ENCODE measurements around the gene CHAF1A. TPM values are rescaled to one million over a fixed set of nuclear protein-coding genes. Genes with fewer than 3 reads are reported as not detected.

Gene CHAF1A
- total RNA-seq, 2 experiments from 2014 or later, result 78.3 to 80.5 TPM

DNA sequence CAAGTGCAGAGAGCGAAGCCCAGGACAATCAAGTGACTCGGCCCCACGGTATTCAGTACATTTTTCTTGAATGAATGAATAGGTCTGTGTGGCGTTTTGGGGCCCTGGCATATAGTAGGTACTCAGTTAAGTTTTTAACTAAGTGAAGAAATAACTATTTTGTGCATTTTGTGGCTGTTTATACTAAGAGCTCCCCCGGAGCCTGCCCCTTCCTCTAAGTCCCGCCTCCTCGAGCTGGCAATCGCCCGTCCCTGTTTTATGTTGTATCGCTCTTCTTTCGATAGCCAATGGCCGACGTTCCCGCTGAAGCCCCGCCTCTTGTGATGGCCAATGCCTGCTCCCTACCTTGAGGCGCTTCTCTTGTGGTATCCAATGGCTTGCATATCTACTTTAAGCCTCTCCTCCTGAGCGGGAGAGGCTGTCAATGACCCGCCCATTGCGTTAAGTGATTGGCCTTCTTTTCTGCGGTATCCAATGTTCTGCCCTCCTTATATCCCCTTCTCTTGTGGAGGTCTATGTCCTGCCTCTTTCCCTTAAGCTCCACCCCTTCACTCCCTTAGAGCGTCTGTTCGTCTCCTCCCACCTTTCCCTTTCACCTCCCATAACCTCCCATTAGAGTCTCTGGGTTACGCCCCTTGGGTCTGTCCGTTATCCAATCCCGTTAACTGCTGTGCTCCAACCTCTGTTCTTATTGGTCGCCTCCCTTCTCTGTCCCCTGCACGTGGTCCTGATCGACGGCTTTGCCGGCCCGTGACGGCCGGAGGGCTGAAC, 69.1 kb downstream of the CHAF1A start:
- ChIA-PET CTCF (interaction anchor here (1.0 to 1.6 kb wide), 7 partner anchors 11 to 334 kb away, joined by 3 to 7 read pairs (median 4); partner anchors contain the start of gene SH3GL1), POLR2A (interaction anchor here (0.6 to 1.0 kb wide), 2 partner anchors 14 to 928 kb away, joined by 4 to 10 read pairs; partner anchors contain the start of gene UBXN6)
- H3K4me3 Mint-ChIP-seq, result no peak overlapping the region
- peaks cover 3% of the 10 kb centered on the region for H3K36me3 Mint-ChIP-seq (ENCODE audit: low read depth)
- intact Hi-C loops (cut with micrococcal nuclease), result no loop called here
- peaks cover 21% of the 10 kb centered on the region for H3K4me1 Mint-ChIP-seq (ENCODE audit: low read depth)
- H3K9me3 Mint-ChIP-seq, result no peaks in the 10 kb centered on the region
- DNase-seq (peak; percentile 99), ATAC-seq (peak; percentile 89)
- no peaks in the 10 kb centered on the region for H3K27me3 Mint-ChIP-seq
- no peak overlapping the region for H3K27ac Mint-ChIP-seq
- TF ChIP-seq, protein P1, sequence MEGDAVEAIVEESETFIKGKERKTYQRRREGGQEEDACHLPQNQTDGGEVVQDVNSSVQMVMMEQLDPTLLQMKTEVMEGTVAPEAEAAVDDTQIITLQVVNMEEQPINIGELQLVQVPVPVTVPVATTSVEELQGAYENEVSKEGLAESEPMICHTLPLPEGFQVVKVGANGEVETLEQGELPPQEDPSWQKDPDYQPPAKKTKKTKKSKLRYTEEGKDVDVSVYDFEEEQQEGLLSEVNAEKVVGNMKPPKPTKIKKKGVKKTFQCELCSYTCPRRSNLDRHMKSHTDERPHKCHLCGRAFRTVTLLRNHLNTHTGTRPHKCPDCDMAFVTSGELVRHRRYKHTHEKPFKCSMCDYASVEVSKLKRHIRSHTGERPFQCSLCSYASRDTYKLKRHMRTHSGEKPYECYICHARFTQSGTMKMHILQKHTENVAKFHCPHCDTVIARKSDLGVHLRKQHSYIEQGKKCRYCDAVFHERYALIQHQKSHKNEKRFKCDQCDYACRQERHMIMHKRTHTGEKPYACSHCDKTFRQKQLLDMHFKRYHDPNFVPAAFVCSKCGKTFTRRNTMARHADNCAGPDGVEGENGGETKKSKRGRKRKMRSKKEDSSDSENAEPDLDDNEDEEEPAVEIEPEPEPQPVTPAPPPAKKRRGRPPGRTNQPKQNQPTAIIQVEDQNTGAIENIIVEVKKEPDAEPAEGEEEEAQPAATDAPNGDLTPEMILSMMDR (IDR thresholded peaks at IDR 0.05), result no peak

DNA sequence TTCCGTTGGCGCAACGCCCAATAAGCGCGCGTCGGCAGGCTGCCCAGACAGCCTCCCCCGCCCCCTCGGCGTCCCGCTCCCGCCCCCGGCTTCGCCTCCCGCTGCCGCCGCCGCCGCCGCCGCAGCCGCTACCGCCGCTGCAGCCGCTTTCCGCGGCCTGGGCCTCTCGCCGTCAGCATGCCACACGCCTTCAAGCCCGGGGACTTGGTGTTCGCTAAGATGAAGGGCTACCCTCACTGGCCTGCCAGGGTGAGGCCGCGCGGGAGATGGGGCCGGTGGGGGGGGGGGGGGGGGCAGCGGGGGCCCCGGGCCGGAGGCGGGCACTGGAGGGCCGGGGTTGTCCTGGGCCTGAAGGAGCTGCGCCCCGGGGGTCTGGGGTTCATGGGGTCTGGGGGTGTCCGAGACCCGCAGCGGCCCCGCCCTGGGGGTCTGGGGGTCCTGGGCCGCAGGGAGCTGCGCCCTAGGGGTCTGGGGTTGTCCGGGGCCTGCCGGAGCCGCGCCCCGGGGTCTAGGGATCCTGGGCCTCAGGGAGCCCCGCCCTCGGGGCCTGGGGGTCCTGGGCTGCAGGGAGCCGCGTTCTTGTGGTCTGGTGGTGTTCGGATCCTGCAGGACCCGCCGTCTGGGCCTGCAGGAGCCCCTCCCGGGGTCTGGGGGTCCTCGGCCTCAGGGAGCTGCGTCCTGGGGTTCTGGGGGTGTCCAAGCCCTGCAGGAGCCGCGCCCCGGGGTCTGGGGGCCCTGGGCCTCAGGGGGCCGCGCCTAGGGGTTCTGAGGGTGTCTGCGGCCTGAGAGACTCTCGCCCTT, 69.9 kb downstream of the CHAF1A start, which contains the start of gene HDGFL2:
HDGFL2 (plus strand) TSS at position 124 of the 801 bp plus-strand sequence; CDS start at position 178, 54 bp downstream.
- TF ChIP-seq, protein P1 (IDR thresholded peaks at IDR 0.05), result no peak
- ATAC-seq, result no peak
- H3K36me3 Mint-ChIP-seq (ENCODE audit: low read depth), result peaks cover 3% of the 10 kb centered on the region
- peaks cover 21% of the 10 kb centered on the region for H3K4me1 Mint-ChIP-seq (ENCODE audit: low read depth)
- H3K27me3 Mint-ChIP-seq, result no peaks in the 10 kb centered on the region
- POLR2A ChIA-PET, result interaction anchor here (0.6 to 1.0 kb wide), 3 partner anchors 14 to 70 kb away, joined by 3 read pairs; partner anchors contain the start of gene CHAF1A
- H3K9me3 Mint-ChIP-seq, result no peaks in the 10 kb centered on the region
- DNase-seq, result no peak
- intact Hi-C loops (cut with micrococcal nuclease), result no loop called here
- CTCF ChIA-PET, result interaction anchor here (1.1 to 1.6 kb wide), 5 partner anchors 11 to 335 kb away, joined by 3 to 7 read pairs (median 4); partner anchors contain the start of gene SH3GL1
- H3K27ac Mint-ChIP-seq, result no peak within 1 kb of the TSS
- peak within 1 kb of the TSS; percentile 79 for H3K4me3 Mint-ChIP-seq

DNA sequence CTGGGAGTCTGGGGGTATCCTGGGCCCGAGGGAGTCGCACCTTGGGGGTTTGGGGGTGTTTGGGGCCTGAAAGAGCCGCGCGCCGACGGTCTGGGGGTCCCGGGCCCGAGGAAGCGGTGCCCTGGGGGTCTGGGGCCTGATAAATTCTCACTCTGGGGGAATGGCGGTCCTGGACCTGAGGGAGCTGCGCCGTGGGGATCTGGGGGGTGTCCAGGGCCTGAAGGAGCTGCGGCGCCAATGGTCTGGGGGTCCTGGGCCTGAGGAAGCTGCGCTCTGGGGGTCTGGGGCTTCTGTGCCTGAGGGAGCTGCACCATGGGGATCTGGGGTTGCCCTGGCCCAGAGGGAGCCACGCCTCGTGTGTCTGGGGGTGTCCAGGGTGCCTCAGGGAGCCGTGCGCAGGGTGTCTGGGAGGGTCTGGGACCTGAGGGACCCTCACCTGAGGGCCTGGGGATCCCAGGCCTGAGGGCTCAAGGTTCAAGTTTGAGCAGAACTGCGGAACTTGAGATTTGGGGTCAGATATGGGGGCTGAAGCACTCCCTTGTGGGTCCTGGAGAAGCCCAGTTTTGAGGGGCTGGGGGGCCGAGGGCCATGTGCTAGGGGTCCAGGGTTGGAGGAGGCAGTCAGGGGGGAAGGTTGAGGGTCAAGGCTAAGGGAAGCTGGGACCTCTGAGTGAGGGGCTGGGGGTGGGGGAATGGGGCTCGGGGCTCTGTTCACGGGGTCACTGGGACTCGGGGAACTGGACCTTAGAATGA, 70.7 kb downstream of the CHAF1A start:
- DNase-seq (no peak), ATAC-seq (no peak)
- Mint-ChIP-seq H3K4me3 (peak overlapping the region; percentile 79), H3K9me3 (no peaks in the 10 kb centered on the region), H3K27ac (peak overlapping the region; percentile 8), H3K36me3 (ENCODE audit: low read depth) (peaks cover 3% of the 10 kb centered on the region), H3K4me1 (ENCODE audit: low read depth) (peaks cover 21% of the 10 kb centered on the region), H3K27me3 (no peaks in the 10 kb centered on the region)
- intact Hi-C loops (cut with micrococcal nuclease), result no loop called here
- ChIA-PET POLR2A (interaction anchor here (0.6 to 1.1 kb wide), 5 partner anchors 15 to 71 kb away, joined by 3 to 4 read pairs (median 3); partner anchors contain the start of genes CHAF1A and LRG1), CTCF (interaction anchor here (1.2 to 1.6 kb wide), 3 partner anchors 50 to 163 kb away, joined by 3 to 4 read pairs (median 3); partner anchors contain the start of gene SH3GL1)
- TF ChIP-seq, protein P1 (IDR thresholded peaks at IDR 0.05), result no peak

DNA sequence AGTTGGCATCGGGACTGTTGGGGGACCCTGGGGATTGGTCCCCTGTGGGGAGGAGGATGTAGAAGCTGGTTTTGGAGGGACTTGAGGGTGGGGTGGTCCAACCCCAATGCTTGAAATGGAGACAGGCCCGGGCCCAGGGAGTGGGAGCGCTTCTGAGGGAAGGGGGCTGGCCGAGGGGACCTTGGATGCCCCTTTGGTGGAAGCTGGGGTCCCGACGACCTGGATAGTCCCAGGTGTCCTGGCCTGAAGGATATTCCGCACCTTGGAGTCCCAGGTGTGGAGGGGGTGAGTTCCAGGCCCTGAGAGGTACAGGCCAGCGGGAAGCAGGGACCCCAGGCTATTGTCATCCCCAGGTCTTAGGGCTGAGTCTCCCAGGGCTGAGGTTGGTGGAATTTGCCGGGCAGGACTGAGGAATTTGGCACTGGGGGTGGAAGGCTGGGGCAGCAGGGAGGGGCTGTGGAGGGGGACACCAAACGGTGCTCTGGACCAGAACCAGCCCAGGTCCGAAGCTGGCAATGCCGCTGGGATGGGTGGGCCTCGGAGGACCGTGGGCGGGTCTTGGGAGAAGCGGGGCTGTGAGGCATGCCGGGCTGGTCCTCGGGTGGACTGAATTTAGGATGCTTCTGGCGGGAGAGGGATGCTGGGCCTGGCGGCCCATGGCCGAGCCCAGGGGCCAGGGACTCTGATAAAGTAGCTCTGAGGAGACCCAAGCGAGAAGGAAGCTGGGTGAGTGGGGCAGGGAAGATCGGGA, 71.5 kb downstream of the CHAF1A start:
- intact Hi-C loops (cut with micrococcal nuclease), result no loop called here
- Mint-ChIP-seq H3K27me3 (no peaks in the 10 kb centered on the region), H3K27ac (peak overlapping the region; percentile 14), H3K4me3 (peak overlapping the region; percentile 79), H3K9me3 (no peaks in the 10 kb centered on the region), H3K4me1 (ENCODE audit: low read depth) (peaks cover 21% of the 10 kb centered on the region), H3K36me3 (ENCODE audit: low read depth) (peaks cover 3% of the 10 kb centered on the region)
- no peak for DNase-seq
- TF ChIP-seq, protein P1 (IDR thresholded peaks at IDR 0.05), result no peak
- POLR2A ChIA-PET, result interaction anchor here (0.7 to 1.1 kb wide), 2 partner anchors 25 to 65 kb away, joined by 3 to 4 read pairs; partner anchors contain the start of gene LRG1
- CTCF ChIA-PET, result interaction anchor here (1.0 to 1.6 kb wide), 4 partner anchors 49 to 163 kb away, joined by 3 to 4 read pairs (median 3); partner anchors contain the start of gene SH3GL1
- ATAC-seq, result no peak

Measured in activated CD8-positive, alpha-beta T cell treated with anti-CD3 and anti-CD28 coated beads for 36 hours (primary cell).